ENCODE measurements around the gene PRRC2B. TPM values are rescaled to one million over a fixed set of nuclear protein-coding genes. Genes with fewer than 3 reads are reported as not detected.

The PRRC2B gene
- total and polyA plus RNA-seq, 2 of the 8 experiments (the other 6 are each of a cell fraction or from before 2014, with no cell fraction given), result 37.3 to 249 TPM

GRCh38 chr9:131476777-131477345 lies 83.0 kb downstream of the PRRC2B start:
- no peak for FAIRE-seq
- no peak overlapping the region for H2BK120ac ChIP-seq (replicated peaks; ENCODE audit: low read depth, low read length)
- H3K9ac ChIP-seq (replicated peaks in 1 of 4; ENCODE audit: extremely low read depth in 1 of 4, low read depth in 3 of 4, low read length in 3 of 4), result no peak overlapping the region
- peaks cover 61 to 89% (median 80%) of the 10 kb centered on the region in 4 experiments for H3K36me3 ChIP-seq (ENCODE audit: control insufficient read depth in 2 of 4, insufficient read depth in 4 of 4, low read length in 3 of 4)
- no peak overlapping the region for H2AFZ ChIP-seq (ENCODE audit: low read length)
- no peak overlapping the region for H3K14ac ChIP-seq (ENCODE audit: insufficient read length)
- H3K9me3 ChIP-seq (ENCODE audit: insufficient read depth in 2 of 2, low read depth in 1 of 2, low read length in 1 of 2), result no peaks in the 10 kb centered on the region
- H3K56ac ChIP-seq (replicated peaks; ENCODE audit: insufficient read length, low read depth, low read length), result no peak overlapping the region
- peaks cover 7 to 25% of the 10 kb centered on the region in 2 experiments for H4K20me1 ChIP-seq (replicated peaks in 1 of 2; ENCODE audit: control insufficient read depth in 1 of 2, insufficient read depth in 2 of 2, low read length in 2 of 2)
- H2BK12ac ChIP-seq (ENCODE audit: low read depth, low read length), result no peak overlapping the region
- H3K4me1 ChIP-seq (replicated peaks in 1 of 4; ENCODE audit: control insufficient read depth in 3 of 4, insufficient read depth in 4 of 4, low read length in 3 of 4), result no peaks in the 10 kb centered on the region
- peaks cover 0 to 26% of the 10 kb centered on the region in 2 experiments; a peak in 1 of 4 replicates for H3K79me2 ChIP-seq (ENCODE audit: control insufficient read depth in 1 of 2, insufficient read depth in 2 of 2, low read length in 2 of 2)
- H3K23ac ChIP-seq (ENCODE audit: insufficient read length), result no peak overlapping the region
- WGBS, 2 experiments (ENCODE audit: extremely low coverage in 1 of 2, insufficient coverage in 1 of 2, insufficient read length in 1 of 2, insufficient replicate concordance in 2 of 2, low coverage in 1 of 2, low lambda C conversion rate in 2 of 2, missing lambda C conversion rate in 1 of 2), result 94% methylated on average over 18 of the region's 18 CpGs; no CpG with 5 or more reads in 1 of the 2 experiments
- H3K27me3 ChIP-seq (replicated peaks in 1 of 4; ENCODE audit: control insufficient read depth in 3 of 4, extremely low read depth in 1 of 4, insufficient read depth in 3 of 4, low read length in 3 of 4), result no peaks in the 10 kb centered on the region
- no peak overlapping the region for H3K4me3 ChIP-seq (ENCODE audit: extremely low read depth in 1 of 4, insufficient read depth in 2 of 4, low read depth in 3 of 4, low read length in 4 of 4)
- H2BK20ac ChIP-seq (ENCODE audit: low read length), result no peak overlapping the region
- H4K8ac ChIP-seq (ENCODE audit: extremely low read depth, insufficient read depth, low read length), result peak overlapping the region; percentile 28; the same call in 1 of the 2 replicates
- CTCF ChIA-PET (ENCODE audit: partially characterized antibody), result interaction anchor here (0.9 to 5.2 kb wide), 16 partner anchors 8 to 140 kb away, joined by 3 to 31 read pairs (median 4); no protein-coding TSS in a partner anchor
- no peak overlapping the region for H3K27ac ChIP-seq (ENCODE audit: low read depth, low read length)
- H3K4me2 ChIP-seq (ENCODE audit: insufficient read depth in 1 of 2, low read depth in 2 of 2, low read length in 2 of 2), result no peak overlapping the region
- H3K4ac ChIP-seq (replicated peaks; ENCODE audit: insufficient read length, low read depth, low read length), result no peak overlapping the region
- H4K91ac ChIP-seq (replicated peaks; ENCODE audit: insufficient read length, low read length), result no peak overlapping the region
- DNase-seq (ENCODE audit: low read depth in 1 of 2, low spot score in 2 of 2), result no peak
- POLR2A ChIA-PET (ENCODE audit: partially characterized antibody), result interaction anchor here (1.0 to 1.3 kb wide), 3 partner anchors 8 to 105 kb away, joined by 3 to 5 read pairs (median 3); no protein-coding TSS in a partner anchor
- no peak overlapping the region for H3K18ac ChIP-seq (ENCODE audit: extremely low read depth, low read length)
- H3K79me1 ChIP-seq (ENCODE audit: low read depth, low read length), result peaks cover 8% of the 10 kb centered on the region; the same call in 1 of the 2 replicates
- H2BK5ac ChIP-seq (ENCODE audit: low read depth, low read length), result no peak overlapping the region
- no peak overlapping the region for H2AK5ac ChIP-seq (ENCODE audit: low read depth, low read length)
- no peak overlapping the region for H2BK15ac ChIP-seq (ENCODE audit: low read length)
- no peak overlapping the region for H4K5ac ChIP-seq (ENCODE audit: insufficient read length, low read depth, low read length)
- no peaks in the 10 kb centered on the region for H3K23me2 ChIP-seq (ENCODE audit: low read depth, low read length)
- TF ChIP-seq BRCA1 (IDR thresholded peaks at IDR 0.05; ENCODE audit: low read depth, low read length), result no peak
- TF ChIP-seq NANOG (IDR thresholded peaks at IDR 0.05; ENCODE audit: insufficient read depth, low read depth, low read length, poor library complexity, severe bottlenecking), result no peak
- no peak for TF ChIP-seq USF2 (IDR thresholded peaks at IDR 0.05; ENCODE audit: low read length)
- TF ChIP-seq CEBPB (IDR thresholded peaks at IDR 0.05; ENCODE audit: low read depth, low read length), result no peak
- no peak for TF ChIP-seq BCL11A (IDR thresholded peaks at IDR 0.05; ENCODE audit: low read depth in 2 of 2, low read length in 2 of 2)
- no peak for TF ChIP-seq SAP30 (IDR thresholded peaks at IDR 0.05; ENCODE audit: insufficient read depth, insufficient replicate concordance, low read length)
- no peak for TF ChIP-seq HDAC2 (IDR thresholded peaks at IDR 0.05; ENCODE audit: borderline replicate concordance in 1 of 2, low read depth in 2 of 2, low read length in 2 of 2)
- no peak for TF ChIP-seq ASH2L (IDR thresholded peaks at IDR 0.05; ENCODE audit: low read length)
- no peak; the same call in 1 of the 2 replicates for TF ChIP-seq POLR2AphosphoS5 (IDR thresholded peaks at IDR 0.05; ENCODE audit: low read depth, low read length)
- TF ChIP-seq RNF2 (IDR thresholded peaks at IDR 0.05; ENCODE audit: borderline replicate concordance, low read depth, low read length, missing control alignments, poor library complexity, severe bottlenecking), result no peak
- TF ChIP-seq RXRA (IDR thresholded peaks at IDR 0.05; ENCODE audit: insufficient read depth, low read depth, low read length), result no peak

Data from H1 (cell line).